Cardiac muscle cell (in vitro differentiated cells and primary cell): ENCODE measurements around the gene TXNL4A. TPM values are rescaled to one million over a fixed set of nuclear protein-coding genes. Genes with fewer than 3 reads are reported as not detected.

Source experiments
- DNase-seq, 2 donors: peaks; one replicate each; pipeline versions ENCODE4 v3.0.0 to v3.0.0-alpha.2; 2010 to 2017; ENCODE audit warnings: low read depth in 1 of 2, low spot score in 1 of 2
- H3K27ac ChIP-seq: fragments of 200-600 bp; sonication (generic); 2 replicates; pipeline ENCODE4 v1.5.1; 2016
- H3K27me3 ChIP-seq: fragments of 200-600 bp; sonication (generic); 2 replicates; pipeline ENCODE4 v1.6.0; 2016; ENCODE audit warnings: control low read depth
- H3K36me3 ChIP-seq: fragments of 200-600 bp; sonication (generic); 2 replicates; pipeline ENCODE4 v1.5.1; 2016; ENCODE audit warnings: control low read depth
- H3K4me1 ChIP-seq: fragments of 200-600 bp; sonication (generic); 2 replicates; pipeline ENCODE4 v1.8.1; 2017; ENCODE audit warnings: low read depth, mild to moderate bottlenecking, mixed run types
- H3K4me3 ChIP-seq: fragments of 200-600 bp; sonication (generic); 2 replicates; pipeline ENCODE4 v1.5.1; 2016; ENCODE audit warnings: mild to moderate bottlenecking
- H3K9me3 ChIP-seq: fragments of 200-600 bp; sonication (generic); 2 replicates; pipeline ENCODE4 v1.5.1; 2017; ENCODE audit warnings: low read depth, mild to moderate bottlenecking, control low read depth
- CTCF ChIP-seq: IDR thresholded peaks from 2 replicates; pipeline ENCODE4 v1.5.1; 2012; ENCODE audit warnings: low read depth, mild to moderate bottlenecking, low read length
- polyA plus RNA-seq: library from polyadenylated mRNA; unstranded; fragments of >200 nt; fragmentation: Nextera tagmentation; extraction: Ambion mirVana; gene quantifications from 2 replicates; pipeline ENCODE4 v1.2.1, GENCODE V29; 2016
- total RNA-seq: library from RNA; depleted of rRNA; stranded (reverse); fragments of >200 nt; gene quantifications from 2 replicates; pipeline ENCODE4 v1.2.3, GENCODE V29; 2016

Gene TXNL4A
- total and polyA plus RNA-seq, 2 experiments from 2014 or later = 32.2 to 318 TPM

GRCh38 chr18:79935098-79935480 is 53.3 kb downstream of the TXNL4A start:
- Histone ChIP-seq H3K36me3 (no peaks in the 10 kb centered on the region), H3K27me3 (no peaks in the 10 kb centered on the region), H3K27ac (peak overlapping the region; percentile 33), H3K4me1 (peaks cover 11% of the 10 kb centered on the region), H3K9me3 (no peaks in the 10 kb centered on the region), H3K4me3 (no peak overlapping the region)
- no peak for TF ChIP-seq CTCF
- no peak for DNase-seq

- Histone ChIP-seq H3K27me3 (no peaks in the 10 kb centered on the region), H3K27ac (peak overlapping the region; percentile 33), H3K9me3 (no peaks in the 10 kb centered on the region), H3K4me1 (peaks cover 11% of the 10 kb centered on the region), H3K36me3 (no peaks in the 10 kb centered on the region), H3K4me3 (no peak overlapping the region)
- no peak for TF ChIP-seq CTCF
- peak; percentile 36 to 53 for DNase-seq
Measured at GRCh38 chr18:79934311-79935097, 53.9 kb downstream of the TXNL4A start.

- peak; percentile 50 to 59 for DNase-seq
- H3K27ac ChIP-seq = peak overlapping the region; percentile 33
- peaks cover 11% of the 10 kb centered on the region for H3K4me1 ChIP-seq
- H3K27me3 ChIP-seq = no peaks in the 10 kb centered on the region
- peak; percentile 24 for TF ChIP-seq CTCF
- H3K9me3 ChIP-seq = no peaks in the 10 kb centered on the region
- H3K36me3 ChIP-seq = no peaks in the 10 kb centered on the region
- no peak overlapping the region for H3K4me3 ChIP-seq
Measured at GRCh38 chr18:79933765-79934164, 54.6 kb downstream of the TXNL4A start.

- peaks cover 11% of the 10 kb centered on the region for H3K4me1 ChIP-seq
- no peak for DNase-seq
- no peak overlapping the region for H3K4me3 ChIP-seq
- no peaks in the 10 kb centered on the region for H3K27me3 ChIP-seq
- no peaks in the 10 kb centered on the region for H3K9me3 ChIP-seq
- H3K36me3 ChIP-seq = no peaks in the 10 kb centered on the region
- no peak overlapping the region for H3K27ac ChIP-seq
- TF ChIP-seq CTCF = no peak
Measured at GRCh38 chr18:79932907-79933306, 55.5 kb downstream of the TXNL4A start.

- Histone ChIP-seq H3K4me3 (no peak overlapping the region), H3K9me3 (no peaks in the 10 kb centered on the region), H3K27me3 (no peaks in the 10 kb centered on the region), H3K36me3 (no peaks in the 10 kb centered on the region), H3K27ac (no peak overlapping the region), H3K4me1 (peaks cover 11% of the 10 kb centered on the region)
- no peak for TF ChIP-seq CTCF
- no peak for DNase-seq
Measured at GRCh38 chr18:79931475-79931874, 56.9 kb downstream of the TXNL4A start.
